MCF 10A (cell line): ENCODE data around the gene MAP3K5. TPM values are rescaled to one million over a fixed set of nuclear protein-coding genes. Genes with fewer than 3 reads are reported as not detected.

Source experiments
- BruUV-seq: library from RNA; stranded (reverse); fragments of 400-500 nt; replicated peaks from 2 replicates; lab custom pipeline; 2021; lab: Mats Ljungman, UMichigan
- CTCF ChIA-PET: fragments of 300-600 bp; sonication (Branson Sonifier 250); formaldehyde crosslinking; extraction: SDS; loops from one replicate; lab custom pipeline; 2021; ENCODE audit warnings: antibody characterized with exemption, inconsistent platforms; lab: Yijun Ruan, JAX
- POLR2A ChIA-PET: fragments of 300-600, 350-650 bp; sonication (Branson Sonifier 250); formaldehyde crosslinking; extraction: SDS; loops from one replicate; lab custom pipeline; 2020; ENCODE audit warnings: antibody characterized with exemption, inconsistent platforms; lab: Yijun Ruan, JAX
- DNase-seq: peaks from one replicate; pipeline ENCODE4 v3.0.0-alpha.2; 2018; ENCODE audit not compliant: unreplicated experiment
- H3K27ac Mint-ChIP-seq: one replicate; pipeline ENCODE4 v1.8.0; 2022; ENCODE audit warnings: mild to moderate bottlenecking, low read depth, mixed read lengths; ENCODE audit not compliant: unreplicated experiment
- H3K27me3 Mint-ChIP-seq: one replicate; pipeline ENCODE4 v1.8.0; 2022; ENCODE audit warnings: mixed read lengths; ENCODE audit not compliant: insufficient read depth, unreplicated experiment
- H3K36me3 Mint-ChIP-seq: one replicate; pipeline ENCODE4 v1.8.0; 2022; ENCODE audit warnings: mild to moderate bottlenecking, moderate library complexity, mixed read lengths; ENCODE audit not compliant: insufficient read depth, unreplicated experiment
- H3K4me1 Mint-ChIP-seq: one replicate; pipeline ENCODE4 v1.8.0; 2022; ENCODE audit warnings: mixed read lengths; ENCODE audit not compliant: insufficient read depth, unreplicated experiment
- H3K4me3 Mint-ChIP-seq: one replicate; pipeline ENCODE4 v1.8.0; 2022; ENCODE audit warnings: mild to moderate bottlenecking, moderate library complexity, mixed read lengths; ENCODE audit not compliant: unreplicated experiment
- H3K9me3 Mint-ChIP-seq: one replicate; pipeline ENCODE4 v1.8.0; 2022; ENCODE audit warnings: mixed read lengths; ENCODE audit not compliant: unreplicated experiment
- intact Hi-C: fragments of 100-400 bp; cut with micrococcal nuclease; formaldehyde crosslinking; loops from 2 replicates; pipeline ENCODE4 v1.14.1; 2022
- total RNA-seq: library from RNA; stranded (reverse); gene quantifications from 2 replicates; pipeline ENCODE4 v1.2.3, GENCODE V29; 2022
- TF ChIP-seq, protein P1 (sequence below): fragments of 200-600 bp; IDR thresholded peaks from one replicate; pipeline ENCODE4 v1.8.0; 2022; ENCODE audit warnings: antibody characterized with exemption, mild to moderate bottlenecking; ENCODE audit not compliant: unreplicated experiment

The MAP3K5 gene
- total RNA-seq, 1 experiment from 2014 or later = 8.4 TPM

DNA sequence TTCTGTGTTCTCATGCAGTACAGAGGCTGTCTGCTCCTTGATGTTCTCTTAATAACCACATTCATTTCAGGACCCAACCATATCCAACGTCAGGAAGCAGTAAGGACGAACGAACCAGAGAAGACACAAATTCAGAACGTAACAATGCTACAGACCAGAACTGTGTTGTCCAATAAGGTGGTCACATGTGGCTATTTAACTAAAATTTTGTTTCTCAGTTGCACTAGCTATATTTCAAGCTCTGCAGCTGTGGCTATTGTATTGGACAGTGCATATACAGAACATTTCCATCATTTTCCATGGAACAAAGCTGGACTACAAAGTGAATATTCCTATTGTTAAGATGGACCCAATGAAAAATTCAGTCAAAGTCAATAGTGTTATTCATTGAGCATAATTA lies 269.1 kb downstream of the MAP3K5 start:
- ChIA-PET POLR2A (interaction anchor here (0.9 kb wide), 1 partner anchor 12 kb away, joined by 3 read pairs; no protein-coding TSS in a partner anchor), CTCF (interaction anchor here (1.3 to 1.4 kb wide), 2 partner anchors 12 to 14 kb away, joined by 3 read pairs; no protein-coding TSS in a partner anchor)
- TF ChIP-seq, protein P1, sequence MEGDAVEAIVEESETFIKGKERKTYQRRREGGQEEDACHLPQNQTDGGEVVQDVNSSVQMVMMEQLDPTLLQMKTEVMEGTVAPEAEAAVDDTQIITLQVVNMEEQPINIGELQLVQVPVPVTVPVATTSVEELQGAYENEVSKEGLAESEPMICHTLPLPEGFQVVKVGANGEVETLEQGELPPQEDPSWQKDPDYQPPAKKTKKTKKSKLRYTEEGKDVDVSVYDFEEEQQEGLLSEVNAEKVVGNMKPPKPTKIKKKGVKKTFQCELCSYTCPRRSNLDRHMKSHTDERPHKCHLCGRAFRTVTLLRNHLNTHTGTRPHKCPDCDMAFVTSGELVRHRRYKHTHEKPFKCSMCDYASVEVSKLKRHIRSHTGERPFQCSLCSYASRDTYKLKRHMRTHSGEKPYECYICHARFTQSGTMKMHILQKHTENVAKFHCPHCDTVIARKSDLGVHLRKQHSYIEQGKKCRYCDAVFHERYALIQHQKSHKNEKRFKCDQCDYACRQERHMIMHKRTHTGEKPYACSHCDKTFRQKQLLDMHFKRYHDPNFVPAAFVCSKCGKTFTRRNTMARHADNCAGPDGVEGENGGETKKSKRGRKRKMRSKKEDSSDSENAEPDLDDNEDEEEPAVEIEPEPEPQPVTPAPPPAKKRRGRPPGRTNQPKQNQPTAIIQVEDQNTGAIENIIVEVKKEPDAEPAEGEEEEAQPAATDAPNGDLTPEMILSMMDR = no peak
- Mint-ChIP-seq H3K27me3 (no peaks in the 10 kb centered on the region), H3K36me3 (no peaks in the 10 kb centered on the region), H3K27ac (no peak overlapping the region), H3K4me3 (no peak overlapping the region), H3K9me3 (no peaks in the 10 kb centered on the region), H3K4me1 (peaks cover 8% of the 10 kb centered on the region)
- DNase-seq = no peak
- intact Hi-C loops = no loop called here
- no TSS peak for BruUV-seq

GRCh38 chr6:136522636-136523035 lies 269.6 kb downstream of the MAP3K5 start:
- no peak for DNase-seq
- no peak overlapping the region for H3K27ac Mint-ChIP-seq
- no TSS peak for BruUV-seq
- POLR2A ChIA-PET = no interaction called here
- TF ChIP-seq, protein P1 = no peak
- no peaks in the 10 kb centered on the region for H3K27me3 Mint-ChIP-seq
- H3K36me3 Mint-ChIP-seq = no peaks in the 10 kb centered on the region
- H3K4me3 Mint-ChIP-seq = no peak overlapping the region
- H3K9me3 Mint-ChIP-seq = no peaks in the 10 kb centered on the region
- intact Hi-C loops = no loop called here
- CTCF ChIA-PET = interaction anchor here (1.3 to 1.4 kb wide), 2 partner anchors 11 to 15 kb away, joined by 3 read pairs; no protein-coding TSS in a partner anchor
- peaks cover 8% of the 10 kb centered on the region for H3K4me1 Mint-ChIP-seq

DNA sequence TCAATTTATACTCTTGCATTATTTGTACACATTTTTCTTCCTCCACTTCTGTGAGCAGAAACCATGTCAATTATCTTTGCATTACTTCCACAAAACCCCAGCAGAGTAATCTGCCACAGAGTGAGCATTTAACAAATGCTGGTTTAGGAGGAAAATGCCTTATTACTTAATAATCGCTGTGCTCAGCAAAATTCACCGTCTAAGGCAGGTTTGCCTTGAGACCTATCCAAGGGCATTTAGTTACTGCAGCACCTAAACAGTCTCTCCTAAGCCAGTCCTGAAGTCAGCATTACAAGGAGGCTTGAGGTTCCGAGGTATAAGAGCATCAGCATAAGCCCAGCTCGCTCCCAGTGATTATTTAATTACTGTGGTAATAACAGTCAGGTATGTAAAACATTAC lies 270.4 kb downstream of the MAP3K5 start:
- BruUV-seq = no TSS peak
- ChIA-PET POLR2A (no interaction called here), CTCF (no interaction called here)
- Mint-ChIP-seq H3K27me3 (no peaks in the 10 kb centered on the region), H3K4me1 (peaks cover 12% of the 10 kb centered on the region), H3K4me3 (no peak overlapping the region), H3K27ac (no peak overlapping the region), H3K36me3 (no peaks in the 10 kb centered on the region), H3K9me3 (no peaks in the 10 kb centered on the region)
- DNase-seq = no peak
- intact Hi-C loops = no loop called here
- TF ChIP-seq, protein P1 = no peak

DNA sequence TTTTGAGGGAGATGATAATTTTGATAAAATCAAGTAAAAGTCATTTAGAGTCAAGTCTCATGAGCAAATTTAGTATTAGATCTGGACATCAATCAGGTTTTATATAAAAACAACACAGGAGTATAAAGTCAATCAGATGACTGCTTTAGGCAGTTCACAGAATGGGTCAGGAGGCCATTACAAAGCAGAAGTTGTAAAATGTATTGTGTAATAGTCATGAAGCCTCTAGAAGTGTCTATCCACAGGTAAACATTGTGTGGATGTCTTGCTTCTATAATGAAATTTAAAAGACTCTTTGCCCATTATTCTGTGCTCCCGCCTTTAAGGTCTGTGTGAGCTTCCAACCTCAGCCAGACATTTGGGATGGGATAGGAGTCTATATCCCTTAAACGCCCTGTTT lies 270.9 kb downstream of the MAP3K5 start:
- TF ChIP-seq, protein P1 = no peak
- Mint-ChIP-seq H3K9me3 (no peaks in the 10 kb centered on the region), H3K4me3 (no peak overlapping the region), H3K36me3 (peaks cover 2% of the 10 kb centered on the region), H3K4me1 (peaks cover 14% of the 10 kb centered on the region), H3K27ac (no peak overlapping the region), H3K27me3 (no peaks in the 10 kb centered on the region)
- no TSS peak for BruUV-seq
- CTCF ChIA-PET = no interaction called here
- POLR2A ChIA-PET = no interaction called here
- no peak for DNase-seq
- intact Hi-C loops = no loop called here
